HG03103 (cell line): Measurements from ENCODE around the gene CBL.

ENCODE experiments used
- ATAC-seq: cut with Tn5 transposase; IDR thresholded peaks from one replicate; pipeline ENCODE4 v1.9.1; 2021; ENCODE audit warnings: low read depth; ENCODE audit not compliant: unreplicated experiment

The CBL gene

DNA sequence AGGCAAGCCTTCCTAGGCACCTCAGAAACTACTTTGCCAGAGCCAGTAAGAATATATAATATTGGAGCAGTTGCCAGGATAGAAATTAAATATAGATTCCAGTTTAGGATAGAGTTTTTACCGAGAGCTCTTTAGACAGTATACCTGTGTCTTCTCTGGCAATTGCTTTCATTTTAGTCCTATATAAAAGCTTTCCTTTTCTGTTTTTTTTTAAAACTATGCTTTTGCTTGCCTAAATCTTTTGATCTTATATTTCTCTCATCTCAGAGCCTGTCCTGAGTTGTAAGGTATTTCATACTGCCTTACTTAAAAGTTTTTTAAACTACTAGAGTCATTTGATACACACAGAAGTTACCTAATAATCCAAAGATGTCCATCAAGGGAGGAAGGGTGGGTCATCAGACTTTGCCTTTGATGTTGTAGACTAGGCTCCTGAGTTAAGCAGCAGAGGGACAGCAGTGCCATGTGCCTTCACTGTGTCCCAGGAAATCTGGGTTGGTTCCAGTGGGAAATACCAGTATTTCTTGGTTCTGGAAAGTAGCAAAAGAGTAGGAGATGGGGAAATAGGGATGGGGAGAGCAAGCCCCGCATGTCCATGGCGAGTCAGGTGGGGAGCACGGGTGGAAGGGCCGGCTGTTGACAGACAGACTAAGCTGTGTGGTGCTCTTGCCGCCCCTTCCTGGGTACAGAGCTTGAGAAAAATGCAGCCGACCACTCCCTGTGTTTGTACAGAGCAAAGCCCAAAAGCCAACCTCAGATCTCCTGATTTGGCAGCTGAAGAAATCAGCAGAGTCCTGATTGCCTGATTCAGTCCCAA is 99.6 kb downstream of the CBL start:
- no peak for ATAC-seq

DNA sequence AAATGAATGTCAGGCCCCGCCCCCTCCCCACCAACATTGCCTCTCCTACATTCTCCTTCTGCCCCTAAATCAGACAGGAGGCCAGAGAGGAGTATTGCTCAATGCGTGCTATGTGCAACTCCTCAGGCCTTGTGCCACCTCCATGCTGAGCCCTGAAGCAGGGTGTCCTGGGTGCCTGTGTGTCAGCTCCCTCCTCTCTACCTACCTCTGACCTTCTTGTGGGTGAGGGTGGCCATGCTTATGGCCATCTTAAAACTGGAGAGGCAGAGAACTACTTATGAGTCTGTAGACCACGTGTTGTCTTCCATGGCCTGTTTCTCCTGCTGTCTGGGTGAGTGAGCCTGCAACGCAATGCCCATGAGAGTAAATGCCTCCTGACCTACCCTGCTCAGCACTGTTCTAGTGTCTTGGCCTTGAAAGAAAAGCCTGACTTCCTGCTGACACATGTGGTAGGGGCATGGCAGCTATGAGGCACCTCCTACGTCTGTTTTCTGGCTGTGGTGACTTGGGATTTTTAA is 100.3 kb downstream of the CBL start:
- no peak for ATAC-seq

DNA sequence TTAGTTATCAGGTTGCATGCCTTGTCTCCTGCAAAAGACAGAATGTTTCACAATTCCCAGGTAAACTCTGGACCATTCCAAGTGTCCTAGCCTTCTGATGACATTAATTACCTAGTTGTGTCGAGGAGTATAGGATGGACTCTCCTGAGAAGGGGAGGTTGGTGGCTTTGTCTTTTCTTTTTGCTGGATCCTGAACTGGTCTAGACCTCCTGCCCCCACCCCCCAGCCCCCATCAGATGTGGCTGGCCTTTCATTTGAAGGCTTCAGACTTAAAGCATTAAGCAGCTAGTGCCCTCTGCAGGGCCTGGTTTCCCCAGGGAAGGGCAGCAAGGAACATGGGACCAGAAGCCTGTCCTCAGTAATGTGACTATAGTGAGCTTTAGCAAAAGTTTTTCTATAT is 101.1 kb downstream of the CBL start:
- no peak for ATAC-seq

DNA sequence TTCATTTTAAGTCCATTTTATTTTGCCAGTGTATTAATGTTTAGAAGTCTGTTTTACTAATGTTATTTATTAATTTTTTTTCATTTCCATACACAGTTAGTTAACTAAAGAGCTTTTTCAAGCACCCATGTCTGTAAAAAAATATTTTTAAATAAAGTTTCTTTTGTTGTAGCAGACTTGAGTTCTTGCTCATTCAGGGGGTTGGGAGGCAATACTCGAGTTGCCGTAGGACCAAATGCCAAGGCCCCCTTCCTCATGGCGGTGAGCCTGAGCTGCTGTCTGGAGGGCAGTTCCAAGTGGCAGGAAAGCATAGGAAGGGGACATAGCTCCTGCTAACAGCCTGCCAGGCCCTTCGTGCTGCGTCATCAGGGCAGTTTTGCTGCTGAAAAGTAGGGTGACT is 101.8 kb downstream of the CBL start:
- no peak for ATAC-seq

DNA sequence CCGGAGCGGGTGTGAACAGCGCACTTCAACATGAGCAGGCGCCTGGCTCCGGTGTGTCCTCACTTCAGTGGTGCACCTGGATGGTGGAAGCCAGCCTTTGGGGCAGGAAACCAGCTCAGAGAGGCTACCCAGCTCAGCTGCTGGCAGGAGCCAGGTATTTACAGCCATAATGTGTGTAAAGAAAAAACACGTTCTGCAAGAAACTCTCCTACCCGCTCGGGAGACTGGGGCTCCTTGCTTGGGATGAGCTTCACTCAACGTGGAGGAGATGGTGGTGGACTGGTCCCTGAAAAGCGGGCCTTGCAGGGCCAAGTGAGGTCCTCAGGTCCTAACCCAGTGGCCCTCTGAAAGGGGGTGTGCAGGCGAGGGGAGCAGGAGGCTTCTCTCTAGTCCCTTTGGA is 103.3 kb downstream of the CBL start:
- no peak for ATAC-seq

DNA sequence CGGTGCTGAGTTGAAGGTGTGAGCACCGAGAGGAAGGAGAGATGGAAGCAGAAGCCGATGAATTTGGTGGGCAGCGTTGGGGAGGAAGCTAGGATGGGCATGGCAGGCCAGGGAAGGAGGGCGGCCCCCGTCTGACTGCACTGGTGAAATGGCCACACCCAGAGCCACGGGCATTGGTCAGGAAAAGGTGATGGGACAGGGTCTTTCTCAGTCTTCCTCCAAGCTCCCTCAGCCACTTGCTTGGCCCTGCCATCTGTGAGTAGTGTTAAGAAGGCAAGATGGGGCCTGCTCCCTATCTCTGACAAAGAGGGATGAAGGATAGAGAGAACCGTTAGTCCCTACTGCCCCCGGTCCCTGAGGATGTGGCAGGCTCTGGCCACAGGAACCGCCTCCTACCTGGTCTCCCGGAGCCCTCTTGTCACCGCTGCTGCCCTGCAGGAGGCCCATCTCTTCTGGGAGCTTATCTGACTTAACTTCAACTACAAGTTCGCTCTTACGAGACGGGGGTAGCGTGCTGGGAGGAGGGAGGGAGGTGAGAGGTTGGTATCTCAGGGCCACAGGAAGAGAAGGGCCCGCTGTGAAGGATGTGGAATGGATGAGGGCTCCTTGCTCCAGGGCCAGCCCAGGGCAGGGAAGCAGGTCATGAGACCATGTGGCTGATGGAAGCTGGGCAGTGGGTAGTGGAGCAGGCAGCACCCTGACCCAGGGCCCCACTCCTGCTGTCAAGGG is 104.0 kb downstream of the CBL start:
- no peak for ATAC-seq

DNA sequence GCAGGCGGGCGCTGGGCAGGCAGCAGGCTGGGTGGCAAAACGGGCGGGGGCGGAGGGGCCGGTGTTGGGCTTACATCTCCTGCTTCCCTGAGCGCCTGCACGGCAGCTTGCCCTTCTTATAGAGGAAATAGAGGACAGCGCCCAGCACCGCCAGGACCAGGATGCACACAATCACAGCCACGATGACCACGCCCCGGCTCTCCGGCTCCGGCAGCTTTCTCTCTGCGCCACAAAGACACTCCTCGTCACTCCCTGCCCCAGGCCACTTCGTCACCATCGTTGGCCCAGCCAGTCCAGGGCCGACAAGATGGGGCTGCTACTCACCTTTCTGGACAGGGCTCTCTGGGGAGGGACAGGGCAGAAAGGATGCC is 104.5 kb downstream of the CBL start:
- no peak for ATAC-seq

DNA sequence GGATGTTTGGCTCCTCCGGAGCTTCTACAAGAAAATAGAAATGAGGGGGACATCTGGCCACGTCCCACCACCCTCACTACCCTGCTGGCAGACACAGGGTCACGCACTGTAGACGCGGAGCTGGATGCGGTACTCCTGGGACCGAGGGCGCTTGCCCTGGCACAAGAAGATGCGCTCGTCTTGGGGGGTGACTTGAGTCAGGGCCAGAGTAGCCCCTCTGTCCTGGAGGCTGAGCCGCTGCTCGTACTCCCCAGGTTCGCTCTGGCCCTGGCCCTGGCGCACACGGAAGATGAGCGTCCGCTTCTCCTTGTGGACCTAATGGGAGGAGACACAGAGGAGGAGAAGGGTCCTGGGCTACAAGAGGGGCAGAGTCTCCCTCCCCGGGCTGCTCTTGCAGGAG is 108.6 kb downstream of the CBL start:
- no peak for ATAC-seq

DNA sequence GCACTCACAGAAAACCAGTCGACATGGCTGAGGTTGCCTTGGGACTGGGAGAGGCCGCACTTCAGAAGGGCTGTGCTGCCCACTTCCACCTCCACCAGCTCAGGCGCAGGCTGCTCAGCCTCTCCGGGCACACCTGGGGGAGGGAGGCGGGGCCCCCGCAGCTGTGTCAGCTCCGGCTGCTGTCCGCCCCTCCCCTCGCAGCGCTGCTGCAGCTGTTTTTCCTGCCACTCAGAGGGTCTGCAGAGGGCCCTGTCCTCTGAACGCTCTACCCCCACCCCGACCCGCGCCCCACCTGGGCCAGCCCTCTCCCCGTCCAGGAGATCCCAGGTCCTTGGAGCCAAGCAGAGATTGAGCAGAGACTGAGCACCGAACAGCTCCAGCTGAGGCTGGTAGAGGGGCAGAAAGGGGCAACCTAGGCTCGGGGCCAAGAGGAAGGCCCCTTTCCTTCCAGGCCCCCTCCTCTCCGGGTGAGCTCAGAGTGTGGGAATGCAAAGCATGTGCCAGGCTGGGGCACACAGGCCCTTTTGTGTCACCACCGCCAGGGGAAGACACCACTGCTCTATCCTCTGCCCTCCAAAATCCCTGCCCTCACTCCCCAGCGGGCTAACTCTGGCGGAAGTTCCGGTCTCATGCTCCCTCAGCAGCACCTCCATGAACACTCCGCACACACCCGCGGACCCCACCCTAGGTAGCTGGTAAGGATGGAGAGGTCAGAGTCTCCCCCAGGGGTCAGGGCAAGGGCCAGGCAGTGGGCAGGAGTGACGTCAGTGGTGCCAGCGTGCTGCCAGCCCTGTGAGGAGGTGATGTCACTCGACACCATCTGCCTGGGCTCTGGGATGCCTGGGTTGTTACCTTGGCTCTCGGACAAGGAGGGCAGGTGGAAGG is 109.2 kb downstream of the CBL start:
- ATAC-seq, result no peak

DNA sequence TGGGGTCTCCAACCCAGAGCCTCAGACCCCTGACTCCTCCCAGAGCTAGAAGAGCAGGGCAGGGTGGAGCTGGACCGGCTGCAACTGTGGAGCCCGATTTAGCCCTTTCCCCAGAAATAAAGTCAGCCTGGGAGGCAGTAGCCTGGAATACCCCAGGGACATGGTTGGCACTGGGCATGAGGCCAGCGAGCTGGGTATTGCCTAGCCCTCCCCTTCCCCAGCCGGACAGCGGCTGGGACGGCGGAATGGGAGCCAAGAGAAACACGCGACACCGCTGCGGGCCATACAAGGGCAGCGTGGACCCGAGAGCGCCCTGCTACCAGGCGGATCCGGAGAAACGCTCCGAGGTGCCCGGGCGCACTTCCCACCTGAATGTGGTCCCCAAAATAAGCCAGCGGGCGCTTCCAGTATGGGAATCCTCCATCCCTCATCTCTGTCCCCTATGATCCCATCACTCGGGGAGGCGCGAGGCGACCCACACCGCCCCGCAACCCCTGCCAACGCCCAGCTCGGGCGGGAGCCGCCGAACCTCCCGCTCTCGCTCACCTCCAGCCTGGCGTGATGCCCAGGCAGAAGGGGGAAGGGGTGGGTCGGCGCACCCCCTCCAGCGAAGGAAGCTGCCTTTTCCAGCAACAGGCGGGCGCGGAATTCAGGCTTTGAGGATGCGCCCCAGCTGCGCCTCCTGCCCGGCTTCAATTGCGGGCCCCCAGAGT is 110.0 kb downstream of the CBL start:
- ATAC-seq, result no peak

DNA sequence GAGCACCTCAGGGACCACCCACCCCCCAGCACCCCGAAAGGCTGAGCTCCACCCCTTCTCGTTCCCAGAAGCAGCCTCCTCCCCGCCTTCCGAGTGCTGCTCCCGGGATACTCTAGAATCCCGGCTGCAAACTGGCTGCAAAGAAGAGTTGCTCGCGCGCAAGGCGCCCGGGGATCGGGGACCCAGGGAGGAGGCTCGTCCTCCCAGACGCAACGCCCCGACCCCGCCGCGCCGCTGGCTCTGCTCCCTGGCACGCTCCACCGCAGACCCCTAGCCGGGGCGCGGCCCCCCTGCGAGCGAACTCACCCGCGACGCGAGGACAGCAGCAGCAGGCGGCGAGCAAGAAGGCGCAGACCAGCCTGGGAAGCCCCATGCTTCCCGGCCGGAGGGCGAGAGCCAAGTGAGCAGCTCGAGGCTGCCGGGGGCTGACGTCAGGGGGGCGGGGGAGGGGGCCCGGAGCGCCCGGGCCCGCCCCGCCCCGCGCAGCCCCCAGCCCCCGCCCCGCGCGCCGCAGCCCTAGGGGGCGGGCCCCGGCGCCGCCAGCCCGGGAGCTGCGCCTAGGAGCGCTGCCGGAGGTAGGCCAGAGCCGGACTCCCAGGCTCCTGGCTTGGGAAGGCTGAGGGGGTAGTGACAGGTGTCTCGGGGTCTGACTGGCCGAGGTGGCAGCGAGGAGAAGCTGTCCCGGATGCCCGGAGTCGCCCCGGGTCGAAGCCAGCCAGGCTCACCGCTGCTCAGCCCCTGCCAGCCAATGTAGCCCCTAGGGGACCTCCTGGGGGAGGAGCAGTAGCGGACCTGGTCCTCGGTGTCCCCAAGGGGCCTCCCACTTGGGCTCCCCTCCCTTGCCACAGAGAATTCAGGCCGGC is 110.8 kb downstream of the CBL start, which contains the start of gene MCAM:
Gene MCAM (minus strand): TSS at position 402 of the 863 bp plus-strand sequence. CDS start 29 bp downstream, at position 373.
- no peak for ATAC-seq

DNA sequence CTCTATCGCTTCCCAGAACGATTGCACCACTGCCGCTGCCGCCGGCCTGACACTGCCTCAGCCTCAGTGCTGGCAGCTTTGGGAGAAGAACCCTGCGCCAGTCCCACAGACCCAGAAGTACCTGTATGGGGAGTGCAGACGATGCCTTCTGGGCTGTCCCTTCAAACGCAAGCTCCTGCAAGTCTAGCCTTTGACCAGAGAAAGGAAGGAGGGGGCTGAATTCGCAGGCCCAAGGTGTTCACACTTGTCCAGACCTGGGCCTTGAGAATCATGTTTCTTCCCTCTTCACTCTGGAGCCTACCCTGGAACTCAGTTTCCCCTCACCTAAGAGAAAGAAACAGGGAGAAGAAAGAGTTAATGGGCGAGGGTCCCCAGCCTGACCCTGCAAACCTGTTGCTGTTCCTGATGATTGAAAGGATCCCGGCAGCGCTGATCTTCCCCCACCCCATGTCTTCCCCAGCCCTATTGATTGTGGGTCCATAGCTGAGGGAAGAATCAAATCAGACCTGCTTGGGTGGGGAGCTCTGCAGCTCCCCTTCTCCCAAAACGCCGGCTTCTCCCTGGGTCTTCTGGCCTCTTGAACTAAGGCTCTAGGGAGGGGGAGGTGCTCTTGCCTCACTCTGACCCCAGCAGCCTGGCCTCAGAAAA is 111.6 kb downstream of the CBL start:
- no peak for ATAC-seq

DNA sequence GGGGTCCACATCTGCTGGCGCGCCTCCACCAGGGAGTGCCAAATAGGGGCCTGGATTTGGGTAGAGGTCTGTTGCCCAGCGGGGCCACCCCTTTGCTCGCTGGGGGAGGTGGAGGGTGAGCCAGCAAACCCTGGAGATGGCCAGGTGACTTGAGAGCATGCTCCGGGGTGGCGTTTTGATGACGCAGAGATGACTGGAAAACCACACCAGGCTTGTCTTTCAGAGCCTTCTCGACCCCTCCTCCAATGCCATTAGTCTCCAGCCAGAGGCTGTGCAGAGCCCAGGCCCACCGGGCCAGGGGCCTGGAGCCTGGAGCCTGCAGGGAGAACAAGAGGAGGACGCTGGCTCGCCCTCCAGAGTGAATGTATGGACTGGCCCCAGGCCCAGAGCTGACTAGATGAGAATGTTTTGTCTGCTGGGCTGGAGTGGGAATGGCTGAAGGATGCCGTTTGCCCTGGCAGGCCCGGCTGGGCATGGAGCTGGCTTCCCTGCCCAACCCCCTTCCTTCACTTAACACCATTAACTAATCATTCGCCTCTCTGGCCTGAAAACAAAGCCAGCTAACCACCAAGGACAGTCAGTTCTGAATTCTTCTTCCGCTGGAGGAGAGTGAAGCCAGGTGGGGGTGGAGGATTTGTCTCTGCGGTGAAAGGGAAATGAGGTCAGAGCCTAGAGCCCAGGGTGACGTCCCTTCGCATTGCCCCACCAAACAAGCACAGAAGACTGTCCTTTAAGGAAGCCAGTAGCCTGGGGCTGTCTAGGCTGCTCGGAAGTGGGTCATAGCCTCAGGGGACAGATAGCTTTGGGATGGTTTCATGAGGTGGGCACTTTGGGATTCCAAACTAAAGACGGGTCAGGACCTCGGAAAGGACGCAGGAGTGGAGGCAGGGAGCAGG is 112.3 kb downstream of the CBL start:
- no peak for ATAC-seq

DNA sequence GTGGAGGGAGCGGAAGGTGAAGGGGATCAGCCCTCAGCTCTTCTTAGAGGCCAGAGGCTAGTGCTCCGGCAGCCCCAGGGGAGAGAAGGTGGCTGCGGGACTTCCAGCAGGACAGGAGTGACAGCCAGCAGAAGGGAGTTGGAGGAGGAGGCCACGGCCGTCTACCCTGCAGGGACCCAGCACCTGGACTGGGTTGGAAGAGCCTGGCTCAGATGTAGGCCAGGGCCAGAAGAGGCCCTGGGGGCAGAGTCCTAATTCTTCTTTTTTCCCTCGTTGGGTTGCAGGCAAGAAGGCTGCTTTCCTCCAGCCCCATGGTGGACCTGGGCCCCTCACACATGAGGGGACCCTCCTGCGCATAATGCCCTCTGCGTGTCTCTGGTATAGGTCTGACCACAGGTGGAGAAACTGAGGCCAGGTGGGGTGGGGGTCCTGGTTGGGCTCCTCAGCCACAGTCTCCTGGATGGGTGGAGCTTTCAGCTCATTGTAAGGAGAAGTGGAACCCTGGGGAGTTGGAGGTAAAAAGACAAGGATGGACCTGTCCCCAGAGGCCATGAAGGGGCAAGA is 113.1 kb downstream of the CBL start:
- ATAC-seq, result no peak

DNA sequence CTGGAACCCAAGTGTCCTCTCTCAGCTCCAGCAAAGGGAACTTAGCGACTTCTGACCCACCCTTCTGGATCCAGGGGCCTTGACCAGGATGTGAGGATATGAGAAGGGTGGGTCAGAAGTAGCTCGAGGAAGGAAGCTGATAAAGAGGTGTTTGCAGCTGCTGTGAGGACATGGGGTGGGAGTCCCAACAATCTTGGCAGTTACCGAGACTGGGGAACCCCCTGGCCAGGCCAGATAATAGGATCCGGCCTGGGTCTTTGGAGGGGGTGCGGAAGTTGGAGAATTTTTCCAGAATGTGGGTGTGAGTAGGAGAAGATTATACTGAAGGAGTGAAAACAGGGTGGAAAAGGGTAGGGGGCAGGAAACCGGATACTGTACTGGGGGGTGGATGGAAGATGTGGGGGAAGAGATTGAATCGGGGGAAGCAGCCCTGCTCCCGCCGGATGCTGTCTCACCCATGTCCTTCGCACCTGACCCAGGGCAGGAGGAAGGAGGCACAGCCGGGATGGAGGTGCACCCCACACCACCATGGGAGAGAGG is 113.6 kb downstream of the CBL start:
- no peak for ATAC-seq

DNA sequence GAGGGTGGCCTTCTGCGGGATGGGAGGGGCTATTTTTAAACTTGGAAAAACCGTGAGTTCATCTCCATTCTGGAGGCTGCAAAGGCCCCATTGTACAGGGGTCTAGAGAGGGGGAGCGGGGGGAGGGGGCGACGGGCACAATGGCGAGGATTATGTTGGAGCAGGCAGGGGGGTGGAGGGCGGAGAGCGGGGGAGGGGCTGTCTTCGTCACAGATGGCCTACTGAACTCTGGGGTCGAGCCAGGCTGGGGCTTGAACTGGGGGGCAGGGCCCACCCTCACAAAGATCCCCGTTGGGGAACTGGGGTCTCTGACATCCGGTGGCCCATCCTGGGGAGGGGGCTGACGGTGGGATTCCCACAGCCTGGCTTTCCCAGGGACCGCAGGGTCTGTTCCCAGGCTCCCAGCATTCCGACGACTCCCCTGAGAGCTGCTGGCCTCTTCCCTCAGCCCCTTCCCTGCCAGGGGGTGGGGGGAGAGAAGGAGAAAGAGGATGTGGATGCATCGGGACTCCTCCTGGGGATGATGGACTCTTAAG is 114.2 kb downstream of the CBL start:
- ATAC-seq, result no peak
